ENCODE data around the gene ADGRG3. TPM values are rescaled to one million over a fixed set of nuclear protein-coding genes. Genes with fewer than 3 reads are reported as not detected.

Gene ADGRG3
- total and polyA plus RNA-seq, 10 of the 15 experiments (the other 5 are each of a cell fraction or from before 2014, with no cell fraction given): 0.10 to 0.11 (median 0.10) TPM; not detected in 7

GRCh38 chr16:57627184-57627871, 40.8 kb upstream of the ADGRG3 start:
- H3K36me3 ChIP-seq (ENCODE audit: control insufficient read depth in 2 of 2, insufficient read depth in 2 of 2, low read length in 1 of 2): no peaks in the 10 kb centered on the region
- in situ Hi-C loops (cut with MboI): no loop called here
- H4K20me1 ChIP-seq (ENCODE audit: control insufficient read depth, insufficient read depth): no peaks in the 10 kb centered on the region
- WGBS (ENCODE audit: insufficient coverage, insufficient replicate concordance, low lambda C conversion rate, missing lambda C conversion rate): 35% methylated on average over 15 of the region's 15 CpGs
- no TSS peak for BruUV-seq (replicated peaks)
- intact Hi-C loops (cut with micrococcal nuclease; ENCODE audit: unreplicated experiment): no loop called here
- peaks cover 0 to 3% of the 10 kb centered on the region in 2 experiments; a peak in 3 of 4 replicates for H3K27me3 ChIP-seq (replicated peaks in 1 of 2; ENCODE audit: control insufficient read depth in 2 of 2, insufficient read depth in 2 of 2, low read length in 1 of 2)
- H3K4me1 ChIP-seq (ENCODE audit: control insufficient read depth, insufficient read depth, low read length): no peaks in the 10 kb centered on the region
- no peaks in the 10 kb centered on the region for H3K79me2 ChIP-seq (ENCODE audit: control insufficient read depth, insufficient read depth, low read length)
- H3K27ac ChIP-seq (ENCODE audit: control insufficient read depth, insufficient read depth): no peak overlapping the region
- SMC1A ChIA-PET (ENCODE audit: uncharacterized antibody, unreplicated experiment): interaction anchor here (0.8 to 1.6 kb wide), 2 partner anchors 11 to 15 kb away, joined by 3 to 4 read pairs; no protein-coding TSS in a partner anchor
- no peak for DNase-seq (ENCODE audit: low read depth, low spot score)
- POLR2A ChIA-PET: no interaction called here
- RAD21 ChIA-PET (ENCODE audit: unreplicated experiment): interaction anchor here (1.2 to 1.5 kb wide), 3 partner anchors 17 to 25 kb away, joined by 3 to 4 read pairs (median 4); no protein-coding TSS in a partner anchor
- CTCF ChIA-PET: no interaction called here
- H2AFZ ChIP-seq (ENCODE audit: control insufficient read depth, low read depth, low read length): no peak overlapping the region
- ATAC-seq: 0 out of 3 replicates have a peak, but pooled peaks have one; percentile 15
- no peak overlapping the region for H3K9ac ChIP-seq (ENCODE audit: control insufficient read depth, insufficient read depth, low read length)
- no peaks in the 10 kb centered on the region for H3K9me3 ChIP-seq (replicated peaks; ENCODE audit: control insufficient read depth, insufficient read depth, low read length)
- FAIRE-seq: no peak
- H3K4me2 ChIP-seq (ENCODE audit: control insufficient read depth, insufficient read depth): no peak overlapping the region
- no peak overlapping the region for H3K4me3 ChIP-seq
- no peak for TF ChIP-seq CEBPB (IDR thresholded peaks at IDR 0.05; ENCODE audit: borderline replicate concordance in 1 of 2, low read depth in 2 of 2, low read length in 2 of 2)
- TF ChIP-seq ZNF24 (IDR thresholded peaks at IDR 0.05): no peak
- TF ChIP-seq NKRF (conservative IDR thresholded peaks at IDR 0.05): no peak
- no peak for TF ChIP-seq RAD21 (IDR thresholded peaks at IDR 0.05; ENCODE audit: insufficient read depth, low read depth, low read length)
- TF ChIP-seq TAF1 (IDR thresholded peaks at IDR 0.05; ENCODE audit: borderline replicate concordance, low read depth, low read length): no peak
- no peak for TF ChIP-seq EGR1 (IDR thresholded peaks at IDR 0.05; ENCODE audit: borderline replicate concordance in 1 of 2, low read depth in 2 of 2, low read length in 2 of 2)
- no peak for TF ChIP-seq E2F8 (IDR thresholded peaks at IDR 0.05; ENCODE audit: low read depth, partially characterized antibody)
- TF ChIP-seq RCOR1 (conservative IDR thresholded peaks at IDR 0.05; ENCODE audit: low read depth, low read length): no peak
- TF ChIP-seq MYB (IDR thresholded peaks at IDR 0.05; ENCODE audit: borderline replicate concordance, low read depth, low read length): no peak
- TF ChIP-seq NR2C1 (IDR thresholded peaks at IDR 0.05): no peak
- no peak for TF ChIP-seq RB1 (IDR thresholded peaks at IDR 0.05; ENCODE audit: borderline replicate concordance)
- TF ChIP-seq KLF5 (IDR thresholded peaks at IDR 0.05; ENCODE audit: partially characterized antibody): no peak
- no peak for TF ChIP-seq E4F1 (IDR thresholded peaks at IDR 0.05; ENCODE audit: borderline replicate concordance, partially characterized antibody)
- TF ChIP-seq PAX5 (IDR thresholded peaks at IDR 0.05; ENCODE audit: borderline replicate concordance, low read depth, low read length): no peak
- TF ChIP-seq STAT1 (conservative IDR thresholded peaks at IDR 0.05): no peak
- no peak for TF ChIP-seq IKZF2 (IDR thresholded peaks at IDR 0.05)
